Activated naive CD8-positive, alpha-beta T cell treated with anti-CD3 and anti-CD28 coated beads, Interleukin-2, amount 50 U/mL, for 16 hours (primary cell): Measurements from ENCODE around the gene ZNF774.
"Not testable (repeated sequence)": the region's sequence is repeated elsewhere in the genome, so short reads cannot be mapped to it uniquely, and the experiment has no call there.

ENCODE experiments used
- DNase-seq: peaks from one replicate; pipeline ENCODE4 v3.0.0-alpha.2; 2020; ENCODE audit warnings: low read depth, low spot score

ZNF774 gene

DNA sequence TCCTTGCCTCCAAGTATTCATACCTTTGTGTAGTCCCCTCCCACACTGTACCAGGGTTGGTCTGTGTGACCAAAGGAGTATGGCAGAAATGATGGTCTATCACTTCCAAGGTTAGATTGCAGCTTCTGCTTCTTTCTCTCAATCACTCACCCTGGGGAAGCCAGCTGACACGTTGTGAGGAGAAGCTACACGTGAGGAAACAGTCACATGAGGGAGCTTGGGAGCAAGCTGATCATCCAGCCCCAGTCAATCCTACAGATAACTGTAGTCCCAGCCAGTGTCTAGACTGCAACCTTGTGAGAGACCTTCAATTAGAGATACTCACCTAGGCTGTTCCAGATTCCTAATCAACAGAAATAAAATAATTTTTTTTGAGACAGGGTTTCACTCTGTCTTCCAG, 6.2 kb upstream of the ZNF774 start:
- DNase-seq = no peak

- DNase-seq = not testable (repeated sequence)
Measured at GRCh38 chr15:90347431-90348065, 4.5 kb upstream of the ZNF774 start.

- DNase-seq = no peak
Measured at GRCh38 chr15:90348456-90348855, 3.6 kb upstream of the ZNF774 start.

- no peak for DNase-seq
Measured at GRCh38 chr15:90349072-90349471, 3.0 kb upstream of the ZNF774 start.

DNA sequence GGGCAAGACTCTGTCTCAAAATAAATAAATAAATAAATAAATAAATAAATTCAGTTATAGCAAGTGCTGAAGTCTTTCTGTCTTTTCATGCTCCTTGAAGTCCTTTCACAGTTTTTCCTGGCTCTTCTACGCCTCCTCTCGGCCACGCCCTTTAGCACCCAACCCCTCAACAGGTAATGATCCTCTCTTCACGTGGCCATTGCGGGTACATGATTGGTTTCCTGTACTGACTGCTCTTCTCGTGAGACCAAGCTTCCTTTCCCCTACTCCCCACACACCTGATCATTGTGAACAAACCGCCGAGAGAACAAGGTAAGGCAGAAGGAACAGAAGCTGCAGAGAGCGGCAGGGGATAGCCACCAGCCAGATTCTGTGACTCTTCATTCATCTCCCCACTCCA, 2.3 kb upstream of the ZNF774 start:
- DNase-seq = no peak

DNA sequence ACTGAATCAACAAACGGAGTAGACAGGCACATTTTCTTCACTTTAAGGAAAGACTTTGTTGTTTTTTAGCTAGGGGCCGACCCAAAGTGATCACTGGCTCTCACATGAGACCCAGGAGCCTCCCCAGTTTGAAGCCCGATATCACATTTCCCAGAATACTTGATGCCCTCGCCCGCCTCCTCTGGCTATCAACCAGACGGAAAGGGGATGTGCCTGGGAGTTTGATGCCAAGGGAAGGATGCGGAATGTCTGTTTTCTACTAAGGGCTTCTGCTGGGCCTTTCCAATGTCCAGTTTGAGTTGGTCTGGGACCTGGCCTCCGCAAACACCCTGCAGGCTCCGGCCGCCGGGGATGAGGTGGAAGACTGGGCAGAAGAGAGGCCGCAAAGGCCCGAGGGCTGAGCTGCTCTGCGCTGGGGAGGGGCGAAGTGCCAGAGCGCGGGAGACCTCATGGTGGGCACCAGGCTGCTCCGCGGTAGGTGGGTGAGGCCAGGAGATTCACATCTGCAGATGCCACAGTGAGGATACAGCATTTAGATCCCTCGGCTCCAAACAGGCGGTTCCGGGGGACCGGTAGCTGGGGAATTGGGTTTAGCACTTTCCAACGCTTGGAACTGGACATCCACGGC, 491 bp upstream of the ZNF774 start:
- no peak for DNase-seq

GRCh38 chr15:90354986-90355385, 2.9 kb downstream of the ZNF774 start:
- no peak for DNase-seq

DNA sequence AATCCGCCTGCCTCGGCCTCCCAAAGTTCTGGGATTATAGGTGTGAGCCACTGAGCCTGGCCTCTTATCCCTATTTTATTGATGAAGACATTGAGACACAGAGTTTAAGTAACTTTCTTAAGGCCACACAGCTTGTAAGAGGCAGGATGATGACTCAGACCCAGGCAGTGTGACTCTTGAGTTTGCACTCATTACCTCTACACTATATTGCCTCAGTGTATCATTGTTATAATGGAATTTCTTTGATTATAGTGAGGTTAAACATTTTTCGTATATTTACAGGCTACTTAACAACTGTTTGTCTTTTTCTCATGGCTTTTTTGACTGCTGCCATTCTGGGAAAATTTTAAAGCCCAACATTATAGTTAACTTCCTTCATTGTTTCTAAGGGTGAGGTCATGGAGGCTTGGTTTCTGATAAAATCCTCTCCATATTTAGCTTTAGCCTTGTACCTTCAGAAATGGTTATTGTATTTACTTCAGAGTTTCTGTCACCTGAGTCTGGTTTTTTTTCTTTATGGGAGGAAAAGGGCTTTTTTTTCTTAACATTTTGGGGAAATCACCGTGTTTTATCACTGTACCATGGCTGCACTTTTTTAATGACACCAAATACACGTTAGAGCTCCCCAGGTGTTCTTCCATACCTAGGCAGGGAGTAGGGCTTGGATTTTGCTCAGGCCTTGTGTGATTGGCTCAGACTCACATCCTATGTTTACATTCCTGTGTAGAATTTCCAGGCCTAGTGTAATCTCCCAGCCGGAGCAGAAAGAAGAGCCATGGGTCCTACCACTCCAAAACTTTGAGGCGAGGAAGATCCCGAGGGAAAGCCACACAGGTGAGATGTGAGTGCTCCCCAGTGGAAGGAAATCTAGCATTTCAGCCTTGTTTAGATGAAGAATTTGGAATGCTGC, 6.3 kb downstream of the ZNF774 start:
- no peak for DNase-seq

GRCh38 chr15:90360746-90361145, 8.7 kb downstream of the ZNF774 start:
- DNase-seq = no peak

DNA sequence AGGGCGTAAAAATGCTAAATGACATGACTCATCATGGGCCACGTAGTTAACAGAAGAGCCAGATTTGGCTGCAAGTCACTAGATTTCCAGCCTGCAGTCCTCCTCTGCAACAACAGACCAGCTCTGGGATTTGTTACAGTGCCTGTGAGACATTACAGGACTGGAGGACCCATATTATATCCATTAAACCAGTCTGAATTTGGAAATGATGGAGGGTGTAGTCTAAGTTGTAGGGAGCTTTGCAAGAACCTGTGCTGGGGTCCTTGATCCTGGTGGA, 10.8 kb downstream of the ZNF774 start:
- no peak for DNase-seq

DNA sequence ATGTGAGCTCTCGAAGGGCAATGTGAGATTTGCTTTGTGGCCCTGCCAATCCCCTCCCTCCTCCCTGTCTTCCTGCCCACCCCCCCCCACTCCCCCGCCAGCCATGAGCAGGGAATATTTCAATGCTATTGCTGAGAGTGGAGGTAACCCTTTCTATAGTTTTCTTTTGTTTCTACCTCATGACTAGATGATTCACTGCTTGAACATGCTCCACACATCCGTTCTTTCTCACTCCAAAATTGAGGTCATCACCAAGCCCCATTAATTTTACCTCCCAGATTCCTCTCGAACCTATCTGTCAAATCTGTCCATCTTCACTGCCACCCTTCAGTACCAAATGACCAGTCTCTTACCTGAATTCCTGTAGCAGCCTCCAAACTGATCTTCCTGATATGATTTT, 12.2 kb downstream of the ZNF774 start:
- DNase-seq = no peak

DNA sequence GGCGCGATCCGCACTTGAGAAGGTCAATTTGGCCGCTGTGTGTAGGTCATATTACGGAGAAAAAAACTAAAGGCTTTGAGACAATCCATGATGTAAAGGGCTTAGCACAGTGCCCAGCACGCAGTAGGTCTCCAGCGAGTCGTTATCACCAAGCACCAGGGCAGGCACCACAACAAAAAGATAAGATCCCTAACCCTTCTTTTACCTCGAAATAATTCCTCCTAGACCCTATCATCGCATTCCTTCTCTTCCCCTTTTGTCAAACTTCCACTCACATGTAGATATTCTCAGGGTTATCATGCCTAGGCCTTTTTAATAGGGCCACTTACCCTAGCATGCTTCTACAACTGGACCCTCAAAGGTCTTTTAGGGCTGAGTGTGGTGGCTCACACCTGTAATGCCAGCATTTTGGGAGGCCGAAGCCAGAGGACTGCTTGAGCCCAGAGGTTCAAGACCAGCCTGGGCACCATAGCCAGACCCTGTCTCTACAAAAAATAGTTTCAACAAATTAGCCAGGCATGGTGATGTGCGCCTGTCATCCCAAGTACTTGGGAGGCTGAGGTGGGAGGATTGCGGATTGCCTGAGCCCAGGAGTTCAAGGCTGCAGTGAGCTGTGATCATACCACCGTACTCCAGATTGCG, 13.5 kb downstream of the ZNF774 start:
- DNase-seq = no peak

- no peak for DNase-seq
Measured at GRCh38 chr15:90367576-90367975, 15.5 kb downstream of the ZNF774 start.

GRCh38 chr15:90375071-90375470, 23.0 kb downstream of the ZNF774 start:
- DNase-seq = no peak

DNA sequence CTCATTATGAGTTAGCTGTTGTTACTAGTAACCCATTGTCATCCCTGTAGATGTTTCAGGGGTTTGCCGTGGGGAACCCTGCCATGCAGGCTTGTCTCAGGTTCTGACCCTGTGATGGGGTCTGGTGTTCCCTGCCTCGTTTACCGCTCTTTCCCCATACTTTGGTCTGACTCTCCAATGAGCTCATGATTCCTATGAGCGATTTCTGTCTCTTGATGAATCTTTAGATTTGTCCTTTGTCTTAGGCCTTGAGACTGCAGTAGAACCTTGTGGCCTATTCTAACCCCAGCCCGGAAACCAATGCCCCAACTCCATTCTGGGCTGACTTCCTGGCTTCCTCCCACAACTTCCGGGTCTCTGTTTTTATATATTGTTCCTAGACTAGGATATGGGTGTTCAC, 24.7 kb downstream of the ZNF774 start:
- no peak for DNase-seq

DNA sequence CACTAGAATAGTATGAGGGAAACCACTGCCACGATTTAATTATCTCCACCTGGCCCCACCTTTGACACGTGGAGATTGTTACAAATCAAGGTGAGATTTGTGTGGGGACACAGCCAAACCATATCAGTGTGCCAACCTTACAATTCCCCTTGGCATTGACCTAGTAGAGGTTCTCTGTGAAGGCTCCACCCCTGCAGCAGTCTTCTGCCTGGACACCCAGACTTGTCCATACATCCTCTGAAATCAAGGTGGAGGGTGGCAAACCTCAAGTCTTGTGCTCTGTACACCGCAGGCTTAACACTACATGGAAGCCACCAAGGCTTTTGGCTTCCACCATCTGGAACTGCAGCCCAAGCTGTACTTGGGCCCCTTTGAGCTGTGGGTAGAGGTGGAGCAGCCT, 27.2 kb downstream of the ZNF774 start:
- DNase-seq = no peak

DNA sequence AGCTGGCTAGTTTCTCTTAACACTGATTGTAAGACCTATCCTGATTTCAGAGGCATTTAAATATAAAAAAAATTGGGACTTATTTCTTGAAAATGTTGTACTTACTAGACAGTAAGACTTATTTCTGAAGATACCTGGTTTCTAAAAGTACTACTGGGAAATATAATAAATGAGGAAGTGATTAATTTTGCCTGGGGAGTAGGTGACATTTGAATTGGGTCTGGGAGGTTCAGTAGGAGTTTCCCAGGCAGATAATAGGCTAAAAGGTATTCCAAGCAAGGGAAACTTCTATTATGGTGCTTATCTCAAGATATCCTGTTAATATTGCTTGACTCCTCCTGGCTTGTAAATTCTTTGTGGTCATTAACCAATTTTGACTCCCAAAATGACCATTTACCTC, 29.4 kb downstream of the ZNF774 start:
- no peak for DNase-seq

DNA sequence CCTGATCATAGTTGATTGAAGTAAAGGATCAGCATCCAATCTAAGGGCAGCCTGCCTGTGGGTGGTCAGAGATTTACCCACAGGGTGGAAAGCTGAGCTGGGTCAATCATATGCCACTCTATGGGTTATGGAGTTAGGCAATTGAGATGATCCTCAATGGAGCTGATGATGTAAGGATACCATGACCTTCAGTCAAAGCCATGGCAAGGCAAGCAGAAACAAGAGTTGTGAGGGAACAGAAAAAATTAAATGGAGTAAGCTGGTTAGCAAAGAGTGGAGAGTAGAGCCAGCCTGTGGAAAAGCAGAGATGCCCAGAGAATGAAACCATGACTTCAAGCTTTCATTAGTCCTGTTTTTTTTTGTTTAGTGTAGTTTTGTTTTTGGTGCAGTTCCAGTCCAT, 30.2 kb downstream of the ZNF774 start:
- no peak for DNase-seq

GRCh38 chr15:90386221-90386620, 34.1 kb downstream of the ZNF774 start:
- DNase-seq = no peak

DNA sequence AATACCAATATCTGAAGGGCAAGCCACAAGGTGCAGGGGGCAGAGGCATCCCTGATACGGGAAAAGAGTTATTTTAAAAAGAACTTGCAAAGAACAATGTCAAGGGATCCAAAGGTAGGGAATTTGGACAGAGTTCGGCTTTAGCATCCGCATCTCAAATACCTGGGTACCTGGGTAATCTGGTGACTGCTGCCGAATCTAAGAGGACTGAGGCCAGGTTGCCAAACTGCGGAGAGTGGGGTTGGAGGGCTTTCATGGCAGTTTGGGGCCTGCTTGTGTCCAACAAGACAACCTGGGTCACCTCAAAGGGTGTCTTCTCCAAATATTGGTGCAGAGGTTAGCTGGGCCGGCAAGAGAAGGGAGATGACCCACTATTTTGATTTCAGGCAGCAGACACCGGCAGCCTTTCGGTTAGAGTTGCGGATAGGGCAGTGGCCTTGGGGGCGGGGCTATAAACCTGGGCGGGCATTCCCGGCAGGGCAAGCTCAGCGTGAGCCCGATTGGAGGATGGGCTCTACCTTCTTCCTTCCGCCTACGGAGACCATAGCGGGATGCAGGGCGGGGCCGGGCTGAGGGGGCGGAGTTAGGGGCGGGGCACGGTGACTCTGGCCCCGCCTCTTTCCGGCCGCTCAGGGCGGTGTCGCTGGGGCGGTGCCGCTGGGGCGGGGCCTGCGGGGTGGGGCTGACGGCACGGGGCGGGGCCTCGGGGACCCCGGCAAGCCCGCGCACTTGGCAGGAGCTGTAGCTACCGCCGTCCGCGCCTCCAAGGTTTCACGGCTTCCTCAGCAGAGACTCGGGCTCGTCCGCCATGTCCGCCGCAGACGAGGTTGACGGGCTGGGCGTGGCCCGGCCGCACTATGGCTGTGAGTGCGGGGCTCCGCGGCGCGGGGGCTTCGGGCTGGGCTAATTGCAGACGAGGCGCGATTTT, 35.7 kb downstream of the ZNF774 start, which contains the start of gene IQGAP1:
Gene IQGAP1 (plus strand): TSS at position 709 of the 928 bp plus-strand sequence. CDS start 100 bp downstream, at position 809.
- DNase-seq = peak; percentile 95
